A673 (cell line): Measurements from ENCODE around the gene EHD1. TPM values are rescaled to one million over a fixed set of nuclear protein-coding genes. Genes with fewer than 3 reads are reported as not detected.
A peak's percentile ranks its signal among the peaks of the same experiment; 100 is the strongest.

Experiments
- BruUV-seq: library from RNA; stranded (reverse); fragments of 400-500 nt; replicated peaks from 2 replicates; lab custom pipeline; 2021; lab: Mats Ljungman, UMichigan
- CTCF ChIA-PET: fragments of 300-600 bp; sonication (Branson Sonifier 250); formaldehyde crosslinking; loops from one replicate; lab custom pipeline; 2022; ENCODE audit warnings: antibody characterized with exemption; lab: Charles Lee
- POLR2A ChIA-PET: fragments of 300-600 bp; sonication (Branson Sonifier 250); formaldehyde crosslinking; loops from one replicate; lab custom pipeline; 2022; ENCODE audit warnings: antibody characterized with exemption; ENCODE audit not compliant: low non-redundant PET; lab: Charles Lee
- DNase-seq: peaks from one replicate; pipeline ENCODE4 v3.0.0-alpha.2; 2015; ENCODE audit warnings: low spot score
- H3K27ac ChIP-seq: fragments of 200-600 bp; sonication (generic); 2 replicates; pipeline ENCODE4 v1.5.1; 2016; ENCODE audit warnings: mixed run types, low read depth, mild to moderate bottlenecking, mixed read lengths, antibody characterized with exemption, low read length; ENCODE audit not compliant: poor library complexity, severe bottlenecking
- H3K27me3 ChIP-seq: fragments of 200-600 bp; sonication (generic); replicated peaks from 2 replicates; pipeline ENCODE4 v1.6.1; 2017; ENCODE audit warnings: mixed run types, low read depth, mild to moderate bottlenecking, mixed read lengths, antibody characterized with exemption, low read length; ENCODE audit not compliant: insufficient read depth, poor library complexity
- H3K36me3 ChIP-seq: fragments of 200-600 bp; sonication (generic); 2 replicates; pipeline ENCODE4 v1.6.1; 2016; ENCODE audit warnings: mixed run types, mild to moderate bottlenecking, mixed read lengths, antibody characterized with exemption, low read length; ENCODE audit not compliant: insufficient read depth, poor library complexity, severe bottlenecking
- H3K4me1 ChIP-seq: fragments of 200-600 bp; sonication (generic); 2 replicates; pipeline ENCODE4 v1.6.1; 2017; ENCODE audit warnings: mixed run types, mild to moderate bottlenecking, mixed read lengths, antibody characterized with exemption, low read length; ENCODE audit not compliant: insufficient read depth, poor library complexity, severe bottlenecking
- H3K4me3 ChIP-seq: fragments of 200-600 bp; sonication (generic); 2 replicates; pipeline ENCODE4 v1.5.1; 2016; ENCODE audit warnings: low read depth, mixed run types, mild to moderate bottlenecking, mixed read lengths, low read length; ENCODE audit not compliant: poor library complexity, severe bottlenecking
- H3K9me3 ChIP-seq: fragments of 200-600 bp; sonication (generic); 2 replicates; pipeline ENCODE4 v1.6.1; 2016; ENCODE audit warnings: mixed run types, low read depth, mild to moderate bottlenecking, mixed read lengths, antibody characterized with exemption, low read length; ENCODE audit not compliant: poor library complexity, severe bottlenecking
- CTCF ChIP-seq: fragments of 300-800, 200-600 bp; sonication (generic); conservative IDR thresholded peaks from 2 replicates; pipeline ENCODE4 v1.5.1; 2017; ENCODE audit warnings: low read depth, mild to moderate bottlenecking, antibody characterized with exemption, low read length, moderate library complexity, mixed read lengths
- EZH2 ChIP-seq: fragments of 200-600 bp; sonication (generic); IDR thresholded peaks from 2 replicates; pipeline ENCODE4 v1.6.1; 2017; ENCODE audit warnings: borderline replicate concordance, low read depth, mild to moderate bottlenecking, mixed read lengths, antibody characterized with exemption, low read length; ENCODE audit not compliant: poor library complexity, severe bottlenecking
- intact Hi-C: fragments of 100-400 bp; cut with micrococcal nuclease; formaldehyde crosslinking; loops from one replicate; pipeline ENCODE4 v1.10.0; 2022; ENCODE audit not compliant: unreplicated experiment
- total RNA-seq: library from RNA; stranded (reverse); gene quantifications from 2 replicates; pipeline ENCODE4 v1.2.3, GENCODE V29; 2021

Gene EHD1
- total RNA-seq, 1 experiment from 2014 or later = 63.1 TPM

GRCh38 chr11:64894812-64895452, 16.5 kb upstream of the EHD1 start:
- no TSS peak for BruUV-seq
- Histone ChIP-seq H3K4me1 (no peaks in the 10 kb centered on the region), H3K9me3 (no peaks in the 10 kb centered on the region), H3K4me3 (no peak overlapping the region), H3K36me3 (no peaks in the 10 kb centered on the region), H3K27me3 (no peaks in the 10 kb centered on the region), H3K27ac (no peak overlapping the region)
- ChIA-PET POLR2A (no interaction called here), CTCF (no interaction called here)
- TF ChIP-seq EZH2 = no peak
- no peak for DNase-seq
- intact Hi-C loops = loop anchor here (1.0 kb wide), 1 partner anchor 48 kb away; no protein-coding TSS in a partner anchor

- TF ChIP-seq EZH2 = no peak
- TF ChIP-seq CTCF = peak; percentile 93
- ChIA-PET CTCF (no interaction called here), POLR2A (no interaction called here)
- intact Hi-C loops = loop anchor here (1.0 kb wide), 1 partner anchor 47 kb away; no protein-coding TSS in a partner anchor
- H3K27me3 ChIP-seq = no peaks in the 10 kb centered on the region
- H3K9me3 ChIP-seq = no peaks in the 10 kb centered on the region
- H3K36me3 ChIP-seq = no peaks in the 10 kb centered on the region
- peak; percentile 72 for DNase-seq
- no peak overlapping the region for H3K4me3 ChIP-seq
- H3K4me1 ChIP-seq = no peaks in the 10 kb centered on the region
- BruUV-seq = no TSS peak
- H3K27ac ChIP-seq = no peak overlapping the region
Measured at GRCh38 chr11:64894070-64894811, 15.8 kb upstream of the EHD1 start.

- Histone ChIP-seq H3K4me1 (no peaks in the 10 kb centered on the region), H3K27ac (no peak overlapping the region), H3K4me3 (no peak overlapping the region), H3K36me3 (no peaks in the 10 kb centered on the region), H3K27me3 (no peaks in the 10 kb centered on the region), H3K9me3 (no peaks in the 10 kb centered on the region)
- intact Hi-C loops = loop anchor here (1.0 kb wide), 1 partner anchor 46 kb away; no protein-coding TSS in a partner anchor
- CTCF ChIA-PET = no interaction called here
- POLR2A ChIA-PET = no interaction called here
- BruUV-seq = no TSS peak
- TF ChIP-seq EZH2 (no peak), CTCF (no peak)
- no peak for DNase-seq
Measured at GRCh38 chr11:64893194-64894069, 15.0 kb upstream of the EHD1 start.
